GM19395 (cell line): ENCODE measurements around the gene LHX4.

Source experiments
- ATAC-seq: cut with Tn5 transposase; IDR thresholded peaks from one replicate; pipeline ENCODE4 v1.9.1; 2021; ENCODE audit warnings: mild to moderate bottlenecking, moderate library complexity; ENCODE audit not compliant: unreplicated experiment

Gene LHX4

DNA sequence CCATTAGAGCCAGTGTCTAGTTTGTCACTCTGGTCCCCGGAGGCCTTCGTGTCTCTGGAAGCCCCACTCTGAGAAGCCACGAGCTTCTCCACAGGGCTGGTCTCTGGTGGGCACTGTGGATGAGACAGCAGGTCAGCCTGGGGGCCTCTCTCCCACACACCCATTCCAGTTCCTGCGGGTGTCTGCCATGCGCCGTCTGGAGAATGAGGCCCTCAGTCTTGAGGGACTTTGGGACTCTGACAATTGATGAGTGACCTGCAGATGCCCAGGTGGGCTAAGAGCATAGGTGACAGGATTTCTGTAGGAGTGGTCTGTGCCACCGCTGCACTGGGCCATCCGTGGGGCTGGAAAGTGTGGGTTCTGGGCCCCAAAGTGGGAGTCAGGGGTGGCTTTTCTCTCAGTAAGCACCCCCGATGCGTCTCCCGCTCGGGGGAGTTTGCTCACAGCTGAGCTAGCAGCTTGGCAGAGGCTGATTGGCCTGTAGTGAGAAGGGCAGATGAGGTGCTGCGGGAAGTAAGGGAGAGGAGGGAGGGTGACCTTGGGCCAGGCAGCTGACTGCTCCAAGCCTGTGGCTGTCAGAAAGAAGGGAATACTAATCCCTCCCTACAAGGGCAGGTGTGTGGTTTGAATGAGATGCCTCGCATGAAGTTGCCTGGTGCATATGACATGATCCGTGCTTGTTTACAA is 26.4 kb downstream of the LHX4 start:
- ATAC-seq, result no peak

DNA sequence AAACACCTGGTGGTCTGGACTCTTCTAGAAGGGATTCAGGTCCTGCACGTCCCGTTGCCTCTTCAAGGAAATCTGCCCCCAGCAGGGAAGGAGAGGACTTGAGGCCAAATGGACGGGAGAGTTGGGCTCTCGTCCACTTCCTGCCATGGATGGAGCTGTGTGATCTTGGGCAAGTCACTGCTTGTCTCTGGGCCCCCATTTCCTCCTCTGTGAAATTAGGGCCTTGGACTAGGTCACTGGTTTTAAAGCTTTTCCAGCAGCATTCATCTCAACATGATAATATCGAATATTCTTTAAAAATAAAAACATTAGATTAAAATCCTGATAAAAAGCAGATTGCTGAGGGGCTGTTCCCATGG is 26.9 kb downstream of the LHX4 start:
- ATAC-seq, result no peak

DNA sequence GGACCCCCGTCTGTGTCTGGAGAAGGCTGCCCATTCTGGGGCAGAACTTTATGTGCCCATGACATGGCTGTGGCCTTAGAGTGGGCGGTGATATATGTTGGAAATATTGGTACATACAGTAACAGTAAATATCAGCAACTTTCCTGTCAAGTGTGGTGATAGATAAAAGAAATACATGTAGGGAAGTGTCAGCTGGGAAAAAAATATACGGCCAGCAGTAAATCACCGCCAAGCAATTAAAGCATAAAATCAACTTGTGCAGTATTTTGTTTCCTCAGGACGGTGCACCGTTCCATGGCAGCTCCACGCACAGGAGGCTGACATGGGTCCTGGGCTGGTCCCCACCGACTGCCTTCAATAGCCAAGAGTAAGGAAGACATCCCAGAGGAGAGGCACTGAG is 27.4 kb downstream of the LHX4 start:
- ATAC-seq, result no peak

DNA sequence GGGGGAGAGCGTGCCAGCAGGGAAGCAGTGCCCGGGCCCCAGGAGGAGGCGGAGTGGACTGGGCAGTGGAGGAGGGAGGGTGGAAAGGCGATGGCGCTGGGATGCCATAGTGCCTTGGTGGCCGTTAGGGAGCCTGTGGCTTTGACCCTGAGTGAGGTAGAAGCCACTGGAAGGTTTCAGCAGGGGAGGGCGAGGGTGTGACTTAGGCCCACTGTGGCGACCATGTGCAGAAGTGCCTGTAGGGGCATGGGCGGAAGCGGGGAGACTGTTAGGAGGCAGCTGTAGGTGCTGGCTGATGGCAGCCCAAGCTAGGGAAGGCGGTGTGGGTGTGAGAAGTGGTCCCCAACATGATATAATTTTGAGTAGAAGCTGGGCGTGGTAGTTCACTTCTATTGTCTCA is 28.2 kb downstream of the LHX4 start:
- no peak for ATAC-seq

DNA sequence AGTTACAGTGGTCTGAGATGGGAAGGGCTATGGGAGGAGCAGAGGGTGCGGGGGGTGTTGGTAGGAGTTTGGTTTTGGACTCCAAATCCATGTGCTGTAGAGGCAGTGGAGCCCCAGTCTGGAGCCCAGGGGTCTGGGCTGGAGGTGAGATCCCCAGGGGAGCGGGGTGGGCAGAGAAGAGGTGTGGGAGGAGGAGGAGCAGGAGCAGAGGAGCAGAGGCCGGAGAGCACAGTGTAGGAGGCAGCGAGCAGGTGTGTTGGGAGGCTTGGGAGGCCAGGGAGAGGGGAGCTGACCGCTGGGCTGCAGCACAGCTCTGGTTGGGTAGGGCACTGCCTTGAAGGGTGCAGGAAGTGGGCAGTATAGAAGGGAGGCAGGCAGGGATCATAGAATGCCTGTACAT is 28.9 kb downstream of the LHX4 start:
- ATAC-seq, result no peak

DNA sequence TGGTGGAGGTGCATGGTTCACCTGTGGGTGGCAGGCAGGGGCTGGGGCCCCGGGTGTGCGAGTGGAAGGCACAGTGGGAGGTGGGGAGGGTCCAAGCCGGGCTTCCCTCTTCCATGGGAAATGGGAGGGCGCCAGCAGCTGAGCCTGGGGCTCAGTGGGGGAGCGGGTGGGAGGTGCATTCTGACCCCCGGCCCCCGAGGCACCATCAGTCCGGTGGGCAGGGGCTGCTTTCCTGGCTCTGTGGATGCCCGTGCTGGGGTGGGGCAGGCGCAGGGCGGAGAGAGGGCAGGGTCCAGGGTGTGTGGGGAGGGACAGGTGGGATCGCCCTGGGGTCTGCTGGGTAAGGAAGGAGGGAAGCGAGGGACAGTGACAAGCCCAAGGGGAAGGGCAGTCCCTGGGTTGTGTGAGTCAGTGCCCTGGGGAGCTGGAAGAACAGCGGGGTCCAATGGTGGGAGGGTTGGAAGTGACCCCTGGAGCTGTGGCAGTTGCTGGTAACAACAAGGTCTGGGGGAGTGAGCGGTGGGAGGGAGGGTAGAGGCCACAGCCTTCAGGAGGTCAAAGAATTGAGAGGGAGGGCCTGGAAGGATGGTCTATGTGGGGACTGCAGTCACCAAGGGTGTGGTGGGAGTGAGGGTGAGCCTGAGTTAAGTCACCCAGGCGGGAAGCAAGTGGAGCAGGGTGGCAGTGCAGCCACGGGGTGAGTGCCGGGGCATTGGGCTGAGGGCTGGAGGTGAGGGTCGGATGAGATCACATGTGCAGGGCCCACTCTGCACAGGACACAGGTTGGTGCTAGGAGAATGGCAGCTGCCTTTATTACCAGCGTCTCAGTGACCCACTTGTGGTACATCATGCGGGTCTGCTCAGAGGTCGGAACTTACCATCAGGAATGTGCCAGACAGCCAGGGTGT is 29.6 kb downstream of the LHX4 start:
- no peak for ATAC-seq

DNA sequence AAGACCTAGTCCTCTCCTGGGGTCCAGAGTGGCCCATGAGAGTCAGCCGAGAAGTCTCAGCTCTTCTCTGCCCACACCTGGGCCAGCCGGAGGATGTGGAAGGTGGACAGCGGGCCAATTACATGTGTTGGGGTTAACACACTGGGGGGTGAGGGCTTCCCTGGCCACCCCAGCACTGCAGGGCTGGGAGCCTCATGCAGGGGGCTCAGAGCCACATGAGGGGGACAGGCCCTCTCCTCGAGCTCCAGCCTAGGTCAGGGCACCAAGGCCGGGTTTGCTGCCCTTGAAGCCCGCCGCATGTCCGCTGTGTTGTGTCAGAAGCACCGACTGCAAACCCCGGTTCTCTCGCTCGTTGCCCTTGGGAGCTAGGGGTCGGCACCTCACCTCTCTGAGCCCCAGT is 30.5 kb downstream of the LHX4 start:
- no peak for ATAC-seq

DNA sequence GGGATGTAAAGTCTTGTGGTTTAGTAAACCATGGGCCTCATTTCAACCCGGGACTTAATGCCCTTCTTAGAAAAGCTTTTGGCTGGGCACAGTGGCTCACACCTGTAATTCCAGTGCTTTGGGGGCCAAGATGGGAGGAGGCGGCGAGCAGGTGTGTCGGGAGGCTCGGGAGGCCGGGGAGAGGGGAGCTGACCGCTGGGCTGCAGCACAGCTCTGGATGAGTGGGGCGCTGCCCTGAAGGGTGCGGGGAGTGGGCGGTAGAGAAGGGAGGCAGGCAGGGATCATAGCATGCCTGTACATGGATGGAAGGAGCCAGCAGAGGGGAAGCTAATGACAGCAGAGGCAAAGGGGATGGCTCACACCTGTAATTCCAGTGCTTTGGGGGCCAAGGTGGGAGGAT is 31.0 kb downstream of the LHX4 start:
- ATAC-seq, result no peak

DNA sequence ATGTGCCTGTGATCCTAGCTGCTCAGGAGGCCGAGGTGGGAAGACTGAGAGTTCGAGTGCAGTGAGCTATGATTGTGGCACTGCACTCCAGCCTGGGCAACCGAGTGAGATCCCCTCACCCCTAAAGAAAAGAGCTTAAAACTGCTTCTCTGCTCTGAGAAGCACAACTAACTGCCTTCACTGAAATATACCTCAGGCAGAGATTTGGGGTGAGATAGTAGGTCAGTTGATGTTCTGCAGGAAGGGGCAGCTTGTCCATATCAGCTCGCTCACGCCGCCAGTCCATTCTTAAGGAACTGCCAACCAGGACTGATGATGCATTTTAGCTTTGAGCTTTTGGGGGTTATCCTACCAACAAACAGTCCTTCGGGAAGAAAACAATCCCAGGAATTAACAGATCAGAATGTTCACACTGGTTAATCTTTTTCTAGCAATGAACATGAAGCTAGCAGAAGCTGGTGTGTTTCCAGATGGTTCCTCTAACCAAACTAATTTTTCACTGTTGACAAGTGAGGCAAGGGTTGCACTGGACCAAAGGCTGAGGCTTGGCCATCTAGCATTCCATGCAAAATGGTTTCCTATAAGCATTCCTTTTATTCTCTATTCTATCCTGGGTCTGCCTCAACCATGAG is 31.6 kb downstream of the LHX4 start:
- no peak for ATAC-seq

DNA sequence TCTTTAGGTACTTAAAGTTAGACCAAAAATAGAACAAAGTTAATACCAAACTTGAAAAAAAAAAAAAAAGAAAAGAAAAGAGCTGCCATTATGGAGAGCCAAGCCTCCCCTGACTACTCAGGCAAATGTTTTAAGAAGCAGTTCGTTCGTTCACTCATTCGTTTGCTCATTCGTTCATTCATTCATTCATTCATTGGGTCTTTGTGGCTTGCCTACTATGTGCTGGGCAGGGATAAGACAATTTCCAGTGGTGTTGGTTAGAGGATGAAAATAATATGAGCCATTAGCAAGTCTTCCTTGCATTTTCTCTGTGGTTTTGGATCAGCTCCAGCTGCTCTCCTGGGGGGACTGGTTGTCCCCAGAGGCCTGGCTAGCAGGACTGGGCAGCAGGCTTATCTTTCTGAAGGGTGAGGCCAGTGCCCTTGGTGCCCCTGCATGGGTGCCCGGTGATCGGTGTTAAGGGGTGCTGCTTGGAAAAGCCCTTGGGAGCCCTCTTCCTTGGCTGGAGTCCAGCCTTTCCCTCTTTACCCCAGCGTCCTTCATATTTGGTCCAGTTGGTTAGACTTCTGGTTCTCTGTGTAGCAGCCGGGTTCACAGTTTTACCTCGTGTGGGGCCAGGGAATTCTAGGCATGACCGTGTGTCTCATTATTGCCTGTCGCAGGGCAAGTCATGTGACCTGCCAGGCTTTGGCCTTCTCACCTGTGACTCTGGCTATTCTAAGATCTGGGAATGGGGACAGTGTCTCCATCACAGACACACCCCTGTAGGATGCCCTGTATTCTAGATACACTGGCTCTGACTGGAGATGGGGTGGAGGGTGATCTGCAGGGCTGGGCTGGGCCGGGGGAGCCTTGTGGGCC is 32.8 kb downstream of the LHX4 start:
- ATAC-seq, result no peak

DNA sequence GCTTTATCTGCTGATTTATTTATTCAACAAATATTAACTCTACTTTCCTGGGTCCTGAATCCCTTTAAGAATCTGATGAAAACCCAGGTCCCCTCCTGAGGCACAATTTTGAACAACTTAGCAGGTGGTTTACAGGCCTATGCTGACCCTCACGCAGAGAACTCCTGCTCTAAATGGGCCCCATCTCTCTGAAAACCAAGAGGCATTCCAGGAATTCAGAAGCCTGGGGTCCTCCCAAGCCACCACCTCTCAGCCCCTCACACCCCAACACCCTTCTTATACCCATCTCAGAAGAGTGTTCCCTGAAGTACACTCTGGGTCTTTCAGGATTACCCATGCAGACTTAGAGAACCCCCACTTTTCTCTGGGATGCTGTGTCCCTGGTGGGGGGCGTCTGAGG is 34.5 kb downstream of the LHX4 start:
- no peak for ATAC-seq

DNA sequence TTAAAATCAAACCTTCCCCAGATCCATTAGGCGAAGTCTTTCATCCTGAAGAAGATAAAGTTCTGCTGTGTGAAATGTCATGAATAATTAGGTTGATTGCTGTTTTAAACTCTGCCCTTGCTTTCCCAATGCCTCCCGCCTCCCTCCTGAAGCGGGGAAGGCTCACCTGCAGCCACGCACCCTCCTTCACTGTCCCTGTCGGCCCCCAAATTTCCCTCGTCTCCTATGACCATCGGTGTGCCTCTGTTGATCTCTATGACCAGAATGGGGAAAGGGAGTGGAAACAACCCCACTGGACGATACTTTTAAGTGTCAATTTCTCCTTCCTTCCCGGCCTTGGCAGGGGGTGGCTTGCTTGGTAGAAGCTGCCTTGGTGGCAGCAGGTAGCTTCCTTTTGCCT is 35.1 kb downstream of the LHX4 start:
- no peak for ATAC-seq

DNA sequence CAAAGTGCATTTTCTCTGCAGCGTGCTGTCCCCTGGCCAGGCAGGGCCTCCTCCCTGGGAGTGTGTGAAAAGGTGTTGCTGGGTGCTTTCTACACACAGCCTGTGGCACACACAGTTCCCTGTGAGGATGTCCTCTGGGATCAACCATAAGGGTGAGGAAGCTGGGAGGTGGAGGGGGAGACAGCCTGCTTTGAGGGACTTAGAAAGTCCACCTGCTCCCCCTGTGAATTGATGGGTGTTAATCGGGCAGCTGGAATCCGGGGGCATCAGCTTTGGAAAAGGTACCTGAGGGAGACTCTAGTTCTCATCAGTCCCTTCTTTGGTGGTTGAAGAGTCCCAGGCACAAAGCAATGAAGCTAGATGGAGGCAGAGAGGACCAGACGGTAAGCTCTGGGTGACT is 35.8 kb downstream of the LHX4 start:
- ATAC-seq, result no peak

DNA sequence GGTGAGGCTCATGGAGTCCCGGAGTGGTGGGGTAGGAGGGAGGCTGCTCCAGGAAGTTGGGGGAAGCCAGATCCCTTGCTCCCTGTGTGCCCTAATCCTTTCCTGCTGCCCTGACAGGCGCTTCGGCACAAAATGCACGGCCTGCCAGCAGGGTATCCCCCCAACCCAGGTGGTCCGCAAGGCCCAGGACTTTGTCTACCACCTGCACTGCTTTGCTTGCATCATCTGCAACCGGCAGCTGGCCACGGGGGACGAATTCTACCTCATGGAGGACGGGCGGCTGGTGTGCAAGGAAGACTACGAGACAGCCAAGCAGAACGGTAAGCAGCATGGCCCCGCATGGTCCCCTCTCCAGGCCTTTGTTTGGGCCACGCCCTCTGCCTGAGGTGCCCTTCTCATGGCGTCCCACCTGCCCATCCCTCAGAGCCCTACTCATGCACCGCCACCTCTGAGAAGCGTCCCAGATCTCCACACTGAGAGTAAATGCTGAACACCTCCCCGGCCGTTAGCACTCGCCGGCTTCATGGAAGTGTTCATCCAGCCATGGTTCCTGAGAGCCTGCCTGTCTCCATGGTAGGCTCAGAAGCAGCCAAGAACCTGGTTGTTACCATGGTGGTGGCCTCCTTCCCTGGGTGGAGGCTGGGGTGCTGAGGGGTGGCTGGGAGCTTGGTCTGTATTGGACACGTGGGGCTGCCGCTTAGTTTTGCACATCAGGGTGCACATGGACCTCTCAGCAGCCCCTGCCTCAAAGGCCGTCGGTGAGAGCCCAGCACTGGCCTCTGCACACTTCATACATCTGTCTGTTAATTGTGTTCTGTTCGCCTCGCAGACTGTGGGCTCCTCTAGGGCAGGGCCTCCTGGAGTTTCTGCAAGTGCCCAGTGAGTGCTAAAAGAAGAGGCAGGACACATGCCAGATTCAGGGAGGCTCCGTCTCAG is 36.5 kb downstream of the LHX4 start:
- ATAC-seq, result no peak

DNA sequence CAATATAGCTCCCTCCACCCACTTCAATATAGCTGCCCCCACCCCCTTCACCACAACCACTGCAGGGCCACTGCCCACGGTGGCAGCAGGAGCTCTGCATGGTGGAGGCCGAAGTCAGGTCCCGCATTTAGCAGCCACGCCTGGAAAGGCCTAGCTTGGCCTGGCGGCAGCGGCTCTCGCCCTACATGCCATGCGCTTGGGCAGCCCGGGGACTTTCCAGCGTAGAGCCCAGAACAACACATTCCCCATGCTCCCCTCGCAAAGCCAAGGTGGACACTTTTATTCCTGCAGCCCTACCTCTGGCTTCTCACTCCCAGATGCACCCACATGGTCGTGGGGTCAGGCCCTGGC is 37.1 kb downstream of the LHX4 start:
- ATAC-seq, result no peak

DNA sequence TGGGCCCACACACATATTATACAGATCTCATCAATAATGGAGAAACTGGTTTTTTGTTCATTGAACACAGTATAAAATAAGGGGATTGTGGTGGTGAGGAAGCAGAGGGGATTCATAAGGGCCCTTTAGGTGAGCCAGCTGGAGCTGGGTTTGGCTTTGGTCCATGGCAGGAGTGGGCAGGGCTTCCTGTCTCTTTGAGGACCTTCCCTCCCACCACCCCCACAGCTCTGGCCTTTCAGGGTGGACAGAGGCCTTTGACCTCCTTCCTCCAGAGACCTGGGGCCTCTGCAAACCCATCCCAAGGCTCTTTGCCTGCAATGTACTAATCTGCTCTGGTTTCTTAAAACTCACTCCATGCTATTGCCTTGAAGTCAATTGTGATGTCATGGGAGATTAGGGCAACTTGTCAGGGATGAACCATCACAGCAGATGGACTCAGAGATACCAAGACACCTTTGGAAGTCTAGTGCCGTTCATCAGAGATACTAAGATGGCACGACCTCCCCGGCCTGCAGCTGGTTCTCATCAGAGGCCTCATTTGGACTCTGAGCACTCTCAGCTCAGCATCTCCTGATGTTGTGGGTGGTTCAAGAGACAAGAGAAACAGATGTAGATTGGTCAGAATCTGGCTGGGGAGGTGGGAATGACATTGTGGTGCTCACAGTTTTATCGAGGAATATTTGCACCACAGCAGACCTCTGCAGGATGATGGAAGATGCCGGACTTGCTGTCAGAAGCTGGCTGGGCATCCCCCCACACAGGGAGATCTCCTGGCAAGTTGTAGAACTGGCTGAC is 37.9 kb downstream of the LHX4 start:
- no peak for ATAC-seq

DNA sequence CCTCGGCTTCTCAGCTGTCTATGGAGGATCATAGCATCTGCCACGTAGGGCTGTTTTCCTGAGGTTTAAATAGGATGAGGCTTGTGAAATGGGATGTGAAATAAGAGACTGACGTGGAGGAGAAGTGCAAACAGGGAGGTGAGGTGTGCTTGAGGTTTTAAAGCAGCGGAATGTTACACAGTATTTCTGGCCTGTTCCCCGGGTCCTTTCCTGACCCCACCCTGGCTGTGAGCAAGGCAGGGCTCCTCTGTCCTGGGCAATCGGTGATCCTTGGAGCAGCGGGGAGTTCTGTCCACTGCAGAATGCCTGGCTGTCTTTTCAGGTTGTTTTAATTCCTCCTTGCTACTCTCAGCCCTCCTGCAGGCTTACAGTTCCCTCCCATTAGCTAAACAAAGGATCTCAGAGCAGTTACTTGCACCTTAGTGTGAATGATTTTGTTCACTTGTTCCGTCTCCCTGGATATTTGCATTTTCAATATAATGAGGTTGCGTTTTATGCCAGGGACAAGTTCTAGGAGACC is 38.6 kb downstream of the LHX4 start:
- no peak for ATAC-seq

DNA sequence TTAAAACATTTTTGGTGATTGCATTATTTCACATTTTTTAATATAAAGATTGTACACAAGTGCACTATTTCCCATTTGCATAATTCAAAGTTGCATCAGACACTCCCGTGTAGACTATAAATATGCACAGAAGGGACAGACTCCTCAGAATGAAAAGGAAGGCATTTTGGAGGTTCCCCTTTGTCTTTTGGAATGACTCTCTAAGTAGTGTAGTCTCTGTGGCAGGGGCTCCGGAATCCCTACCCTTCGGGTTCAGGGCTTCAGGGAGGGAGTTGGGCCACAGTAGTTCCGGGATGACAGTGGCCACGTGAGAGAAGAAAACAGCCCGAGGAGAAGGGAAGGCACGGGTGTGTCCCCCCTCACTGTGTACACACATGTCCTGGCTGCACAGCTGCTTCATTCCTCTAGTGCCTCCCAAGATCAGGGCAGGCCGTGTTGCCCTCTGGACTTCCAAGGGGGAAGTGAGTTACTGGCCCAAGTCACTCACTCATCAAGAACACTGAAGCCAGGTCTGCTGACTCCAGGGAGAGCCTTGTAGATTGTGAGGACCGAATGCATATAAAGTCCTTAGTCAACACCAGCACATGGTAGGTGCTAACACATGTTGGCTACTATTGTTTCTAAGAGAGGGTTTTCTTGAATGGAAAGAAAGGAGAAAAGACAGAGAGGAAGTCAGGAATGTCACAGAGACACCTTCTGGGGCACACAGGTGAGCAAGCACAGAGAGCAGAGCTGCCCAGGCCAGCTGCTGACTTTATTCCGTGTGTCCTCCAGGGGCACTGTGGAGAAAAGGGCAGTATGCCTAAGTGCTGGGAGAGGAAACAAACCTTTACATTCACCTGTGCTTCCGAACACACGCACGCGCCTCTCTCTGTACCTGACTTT is 39.8 kb downstream of the LHX4 start:
- ATAC-seq, result no peak
